ENCODE data around the gene QRICH2. TPM values are rescaled to one million over a fixed set of nuclear protein-coding genes. Genes with fewer than 3 reads are reported as not detected.
"Not testable (repeated sequence)": the region's sequence is repeated elsewhere in the genome, so short reads cannot be mapped to it uniquely, and the experiment has no call there.

QRICH2 gene
- total RNA-seq, 1 experiment from 2014 or later, result 1.5 TPM

GRCh38 chr17:76260220-76260619 lies 47.9 kb downstream of the QRICH2 start:
- no TSS peak for BruUV-seq (replicated peaks)
- ChIA-PET POLR2A (interaction anchor here (1.2 kb wide), 1 partner anchor 8 kb away, joined by 4 read pairs; no protein-coding TSS in a partner anchor), CTCF (interaction anchor here (2.8 kb wide), 1 partner anchor 20 kb away, joined by 22 read pairs; no protein-coding TSS in a partner anchor)
- H3K27me3 Mint-ChIP-seq (ENCODE audit: insufficient read depth, unreplicated experiment), result no peaks in the 10 kb centered on the region
- no peaks in the 10 kb centered on the region for H3K9me3 Mint-ChIP-seq (ENCODE audit: unreplicated experiment)
- H3K36me3 ChIP-seq (ENCODE audit: control insufficient read depth, insufficient read depth, low read length), result no peaks in the 10 kb centered on the region
- H3K4me3 Mint-ChIP-seq (ENCODE audit: unreplicated experiment), result no peak overlapping the region
- no peaks in the 10 kb centered on the region for H3K27me3 ChIP-seq (replicated peaks; ENCODE audit: control insufficient read depth, insufficient read depth, low read length)
- H3K27ac Mint-ChIP-seq (ENCODE audit: unreplicated experiment), result peak overlapping the region; percentile 96
- peaks cover 53% of the 10 kb centered on the region for H3K4me1 Mint-ChIP-seq (ENCODE audit: low read depth, unreplicated experiment)
- no peak overlapping the region for H3K4me3 ChIP-seq (ENCODE audit: low read depth, low read length)
- H3K9me3 ChIP-seq, result no peaks in the 10 kb centered on the region
- intact Hi-C loops (cut with micrococcal nuclease; ENCODE audit: unreplicated experiment), result loop anchor here (10.0 kb wide), 1 partner anchor 155 kb away; the partner anchor contains the start of gene EXOC7
- no peak for DNase-seq
- TF ChIP-seq, protein P1, sequence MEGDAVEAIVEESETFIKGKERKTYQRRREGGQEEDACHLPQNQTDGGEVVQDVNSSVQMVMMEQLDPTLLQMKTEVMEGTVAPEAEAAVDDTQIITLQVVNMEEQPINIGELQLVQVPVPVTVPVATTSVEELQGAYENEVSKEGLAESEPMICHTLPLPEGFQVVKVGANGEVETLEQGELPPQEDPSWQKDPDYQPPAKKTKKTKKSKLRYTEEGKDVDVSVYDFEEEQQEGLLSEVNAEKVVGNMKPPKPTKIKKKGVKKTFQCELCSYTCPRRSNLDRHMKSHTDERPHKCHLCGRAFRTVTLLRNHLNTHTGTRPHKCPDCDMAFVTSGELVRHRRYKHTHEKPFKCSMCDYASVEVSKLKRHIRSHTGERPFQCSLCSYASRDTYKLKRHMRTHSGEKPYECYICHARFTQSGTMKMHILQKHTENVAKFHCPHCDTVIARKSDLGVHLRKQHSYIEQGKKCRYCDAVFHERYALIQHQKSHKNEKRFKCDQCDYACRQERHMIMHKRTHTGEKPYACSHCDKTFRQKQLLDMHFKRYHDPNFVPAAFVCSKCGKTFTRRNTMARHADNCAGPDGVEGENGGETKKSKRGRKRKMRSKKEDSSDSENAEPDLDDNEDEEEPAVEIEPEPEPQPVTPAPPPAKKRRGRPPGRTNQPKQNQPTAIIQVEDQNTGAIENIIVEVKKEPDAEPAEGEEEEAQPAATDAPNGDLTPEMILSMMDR (IDR thresholded peaks at IDR 0.05; ENCODE audit: insufficient read depth in 1 of 2, low read depth in 1 of 2, low read length in 1 of 2, severe bottlenecking in 1 of 2, unreplicated experiment in 1 of 2), result no peak
- peaks cover 66% of the 10 kb centered on the region for H3K4me1 ChIP-seq
- H3K36me3 Mint-ChIP-seq (ENCODE audit: insufficient read depth, unreplicated experiment), result peaks cover 17% of the 10 kb centered on the region

- not testable (repeated sequence) for H3K36me3 ChIP-seq (ENCODE audit: control insufficient read depth, insufficient read depth, low read length); H3K4me3 ChIP-seq (ENCODE audit: low read depth, low read length)
- H3K27ac Mint-ChIP-seq (ENCODE audit: unreplicated experiment), result peak overlapping the region; percentile 64
Measured at GRCh38 chr17:76256430-76257050, 51.5 kb downstream of the QRICH2 start.

GRCh38 chr17:76255801-76256429 lies 52.2 kb downstream of the QRICH2 start:
- H3K27me3 Mint-ChIP-seq (ENCODE audit: insufficient read depth, unreplicated experiment), result no peaks in the 10 kb centered on the region
- ChIA-PET CTCF (no interaction called here), POLR2A (no interaction called here)
- TF ChIP-seq, protein P1 (IDR thresholded peaks at IDR 0.05; ENCODE audit: insufficient read depth in 1 of 2, low read depth in 1 of 2, low read length in 1 of 2, severe bottlenecking in 1 of 2, unreplicated experiment in 1 of 2), result no peak
- H3K4me3 Mint-ChIP-seq (ENCODE audit: unreplicated experiment), result no peak overlapping the region
- no TSS peak for BruUV-seq (replicated peaks)
- H3K9me3 Mint-ChIP-seq (ENCODE audit: unreplicated experiment), result no peaks in the 10 kb centered on the region
- H3K4me1 Mint-ChIP-seq (ENCODE audit: low read depth, unreplicated experiment), result peaks cover 38% of the 10 kb centered on the region
- Histone ChIP-seq H3K27me3 (replicated peaks; ENCODE audit: control insufficient read depth, insufficient read depth, low read length) (no peaks in the 10 kb centered on the region), H3K4me1 (peaks cover 51% of the 10 kb centered on the region), H3K9me3 (no peaks in the 10 kb centered on the region), H3K4me3 (ENCODE audit: low read depth, low read length) (no peak overlapping the region), H3K36me3 (ENCODE audit: control insufficient read depth, insufficient read depth, low read length) (no peaks in the 10 kb centered on the region)
- H3K27ac Mint-ChIP-seq (ENCODE audit: unreplicated experiment), result no peak overlapping the region
- H3K36me3 Mint-ChIP-seq (ENCODE audit: insufficient read depth, unreplicated experiment), result peaks cover 6% of the 10 kb centered on the region
- no peak for DNase-seq
- intact Hi-C loops (cut with micrococcal nuclease; ENCODE audit: unreplicated experiment), result no loop called here

More at GRCh38 chr17:76256430-76257050, 51.5 kb downstream of the QRICH2 start:
- peaks cover 39% of the 10 kb centered on the region for H3K4me1 Mint-ChIP-seq (ENCODE audit: low read depth, unreplicated experiment)
- peaks cover 49% of the 10 kb centered on the region for H3K4me1 ChIP-seq
- DNase-seq; H3K27me3 ChIP-seq (replicated peaks; ENCODE audit: control insufficient read depth, insufficient read depth, low read length); H3K4me3 Mint-ChIP-seq (ENCODE audit: unreplicated experiment); H3K27me3 Mint-ChIP-seq (ENCODE audit: insufficient read depth, unreplicated experiment); H3K36me3 Mint-ChIP-seq (ENCODE audit: insufficient read depth, unreplicated experiment); H3K9me3 Mint-ChIP-seq (ENCODE audit: unreplicated experiment); H3K9me3 ChIP-seq; CTCF ChIA-PET; intact Hi-C loops (cut with micrococcal nuclease; ENCODE audit: unreplicated experiment): not testable (repeated sequence)
- POLR2A ChIA-PET, result interaction anchor here (0.5 kb wide), 1 partner anchor 95 kb away, joined by 5 read pairs; no protein-coding TSS in a partner anchor
- TSS peak; percentile 15 for BruUV-seq (replicated peaks)

Measured in Caco-2 (cell line).